SK-N-SH treated with all-trans-retinoic acid at 6 μM for 48 hours (cell line): Measurements from ENCODE around the gene NUP54.

Source experiments
- ATAC-seq: fragments of 200-7000 bp; cut with Tn5 transposase; 3 replicates; pipeline ENCODE4 v1.9.1; 2020; ENCODE audit warnings: mild to moderate bottlenecking, moderate library complexity
- ARNTL ChIP-seq: fragments of 450-650 bp; formaldehyde crosslinking; IDR thresholded peaks from 2 replicates; pipeline ENCODE4 v1.5.0; 2020; ENCODE audit warnings: low read depth, mild to moderate bottlenecking, moderate library complexity, borderline replicate concordance
- BACH2 ChIP-seq: fragments of 250-450 bp; sonication (Bioruptor Pico); IDR thresholded peaks from 2 replicates; pipeline ENCODE4 v1.9.0; 2021; ENCODE audit warnings: mild to moderate bottlenecking, borderline replicate concordance
- CREB5 ChIP-seq: fragments of 250-450 bp; sonication (Bioruptor Pico); IDR thresholded peaks from 2 replicates; pipeline ENCODE4 v1.5.1; 2020; ENCODE audit warnings: low read depth, mild to moderate bottlenecking, moderate library complexity
- CSDC2 ChIP-seq: fragments of 250-450 bp; sonication (Bioruptor Pico); IDR thresholded peaks from 2 replicates; pipeline ENCODE4 v1.5.0; 2020; ENCODE audit warnings: mild to moderate bottlenecking, moderate library complexity
- ESRRG ChIP-seq: fragments of 250-450 bp; sonication (Bioruptor Pico); IDR thresholded peaks from 2 replicates; pipeline ENCODE4 v1.6.1; 2021; ENCODE audit warnings: mild to moderate bottlenecking
- GLIS3 ChIP-seq: fragments of 250-450 bp; sonication (Bioruptor Pico); IDR thresholded peaks from 2 replicates; pipeline ENCODE4 v1.5.0; 2020; ENCODE audit warnings: mild to moderate bottlenecking, moderate library complexity
- ISL1 ChIP-seq: fragments of 250-450 bp; sonication (Bioruptor Pico); IDR thresholded peaks from 2 replicates; pipeline ENCODE4 v2.1.2; 2022; ENCODE audit warnings: mild to moderate bottlenecking, moderate library complexity
- OSR1 ChIP-seq: fragments of 250-450 bp; sonication (Bioruptor Pico); IDR thresholded peaks from 2 replicates; pipeline ENCODE4 v1.8.0; 2022; ENCODE audit warnings: moderate library complexity, mild to moderate bottlenecking, inconsistent platforms
- PPARA ChIP-seq: fragments of 250-450 bp; sonication (Bioruptor Pico); IDR thresholded peaks from 2 replicates; pipeline ENCODE4 v1.5.0; 2020; ENCODE audit warnings: mild to moderate bottlenecking, borderline replicate concordance
- RARB ChIP-seq: fragments of 250-450 bp; sonication (Bioruptor Pico); IDR thresholded peaks from 2 replicates; pipeline ENCODE4 v1.8.0; 2021; ENCODE audit warnings: mild to moderate bottlenecking, moderate library complexity
- SNAI2 ChIP-seq: fragments of 250-450 bp; sonication (Bioruptor Pico); IDR thresholded peaks from 2 replicates; pipeline ENCODE4 v1.5.0; 2020; ENCODE audit warnings: mild to moderate bottlenecking, moderate library complexity
- TCF4 ChIP-seq: fragments of 250-450 bp; sonication (Bioruptor Pico); IDR thresholded peaks from 2 replicates; pipeline ENCODE4 v1.8.0; 2021; ENCODE audit warnings: mild to moderate bottlenecking, moderate library complexity, borderline replicate concordance
- TOX ChIP-seq: fragments of 250-450 bp; sonication (Bioruptor Pico); IDR thresholded peaks from 2 replicates; pipeline ENCODE4 v1.8.0; 2021; ENCODE audit warnings: mild to moderate bottlenecking, moderate library complexity, borderline replicate concordance
- ZC3H10 ChIP-seq: fragments of 250-450 bp; sonication (Bioruptor Pico); IDR thresholded peaks from 2 replicates; pipeline ENCODE4 v1.5.1; 2021; ENCODE audit warnings: mild to moderate bottlenecking, moderate library complexity
- ZFP3 ChIP-seq: fragments of 250-450 bp; sonication (Bioruptor Pico); IDR thresholded peaks from 2 replicates; pipeline ENCODE4 v1.5.0; 2020; ENCODE audit warnings: mild to moderate bottlenecking, moderate library complexity
- ZFP30 ChIP-seq: fragments of 450-650 bp; formaldehyde crosslinking; IDR thresholded peaks from 2 replicates; pipeline ENCODE4 v1.5.0; 2022; ENCODE audit warnings: mild to moderate bottlenecking, moderate library complexity
- ZNF565 ChIP-seq: fragments of 450-650 bp; formaldehyde crosslinking; conservative IDR thresholded peaks from 2 replicates; pipeline ENCODE4 v1.5.0; 2020; ENCODE audit warnings: low read depth, mild to moderate bottlenecking, moderate library complexity
- ZNF70 ChIP-seq: fragments of 450-650 bp; formaldehyde crosslinking; IDR thresholded peaks from 2 replicates; pipeline ENCODE4 v1.5.0; 2020; ENCODE audit warnings: mild to moderate bottlenecking, moderate library complexity
- TF ChIP-seq, protein P1 (sequence below): fragments of 250-450 bp; sonication (Bioruptor Pico); IDR thresholded peaks from 2 replicates; pipeline ENCODE4 v1.5.1; 2021; ENCODE audit warnings: mild to moderate bottlenecking, moderate library complexity
- TF ChIP-seq, protein P2 (sequence below): fragments of 250-450 bp; sonication (Bioruptor Pico); IDR thresholded peaks from 2 replicates; pipeline ENCODE4 v1.8.0; 2021; ENCODE audit warnings: low read depth, mild to moderate bottlenecking, moderate library complexity, borderline replicate concordance
- TF ChIP-seq, protein P3 (sequence below): fragments of 250-450 bp; sonication (Bioruptor Pico); IDR thresholded peaks from 2 replicates; pipeline ENCODE4 v1.8.0; 2020; ENCODE audit warnings: mild to moderate bottlenecking, moderate library complexity, borderline replicate concordance

The NUP54 gene

GRCh38 chr4:76156635-76157034 lies 8.4 kb upstream of the NUP54 start:
- no peak for ATAC-seq
- TF ChIP-seq ZC3H10 (CRISPR knock-in tag) (no peak), GLIS3 (CRISPR knock-in tag) (no peak), CSDC2 (no peak)

GRCh38 chr4:76155979-76156378 lies 7.8 kb upstream of the NUP54 start:
- TF ChIP-seq ARNTL (CRISPR knock-in tag) (no peak), ZC3H10 (CRISPR knock-in tag) (no peak)
- ATAC-seq, result no peak; the same call in 2 of the 3 replicates

- ATAC-seq, result no peak
- TF ChIP-seq SNAI2, result no peak
- TF ChIP-seq TCF4 (CRISPR knock-in tag), result no peak
- TF ChIP-seq GLIS3 (CRISPR knock-in tag), result no peak
- TF ChIP-seq ZFP30 (CRISPR knock-in tag), result no peak
Observed at GRCh38 chr4:76153356-76153755, 5.2 kb upstream of the NUP54 start.

DNA sequence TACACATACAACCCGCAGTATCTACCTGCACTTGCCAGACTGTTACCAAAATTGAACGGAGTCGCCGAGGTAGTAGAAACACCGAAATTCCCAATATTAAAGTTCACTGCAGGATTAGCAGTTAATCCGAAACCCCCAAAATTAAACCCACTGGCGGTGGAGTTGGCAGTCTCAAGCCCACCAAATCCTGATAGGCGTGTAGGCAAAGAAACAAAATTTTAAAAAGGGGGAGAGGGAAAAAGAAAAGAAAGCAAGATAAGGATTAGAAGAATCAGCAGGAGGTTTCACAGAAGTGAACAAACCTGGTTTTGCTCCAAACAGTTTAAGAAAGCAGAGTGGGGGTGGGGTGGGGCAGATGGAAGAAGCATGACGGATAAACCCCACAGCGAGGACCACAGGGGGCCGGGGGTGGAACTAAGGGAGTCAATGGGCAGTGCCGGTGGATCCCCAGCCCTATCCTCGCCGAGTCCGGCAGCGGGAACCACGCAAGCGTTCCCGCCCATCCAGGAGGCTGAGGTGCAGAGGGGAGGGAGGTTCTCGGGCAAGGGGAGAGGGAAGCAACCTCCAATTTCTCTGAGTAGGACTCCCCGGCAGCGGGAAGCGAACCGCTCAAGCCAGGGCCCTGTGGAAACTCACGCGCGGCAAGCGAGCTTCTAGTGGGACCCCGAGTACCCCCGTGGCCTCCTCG lies 599 bp downstream of the NUP54 start:
- ATAC-seq, result peak; percentile 92
- TF ChIP-seq OSR1, result no peak
- no peak for TF ChIP-seq TOX (CRISPR knock-in tag)
- TF ChIP-seq CREB5, result no peak
- no peak for TF ChIP-seq ARNTL (CRISPR knock-in tag)
- TF ChIP-seq RARB (CRISPR knock-in tag), result no peak
- TF ChIP-seq ZNF70 (CRISPR knock-in tag), result no peak
- TF ChIP-seq, protein P1, sequence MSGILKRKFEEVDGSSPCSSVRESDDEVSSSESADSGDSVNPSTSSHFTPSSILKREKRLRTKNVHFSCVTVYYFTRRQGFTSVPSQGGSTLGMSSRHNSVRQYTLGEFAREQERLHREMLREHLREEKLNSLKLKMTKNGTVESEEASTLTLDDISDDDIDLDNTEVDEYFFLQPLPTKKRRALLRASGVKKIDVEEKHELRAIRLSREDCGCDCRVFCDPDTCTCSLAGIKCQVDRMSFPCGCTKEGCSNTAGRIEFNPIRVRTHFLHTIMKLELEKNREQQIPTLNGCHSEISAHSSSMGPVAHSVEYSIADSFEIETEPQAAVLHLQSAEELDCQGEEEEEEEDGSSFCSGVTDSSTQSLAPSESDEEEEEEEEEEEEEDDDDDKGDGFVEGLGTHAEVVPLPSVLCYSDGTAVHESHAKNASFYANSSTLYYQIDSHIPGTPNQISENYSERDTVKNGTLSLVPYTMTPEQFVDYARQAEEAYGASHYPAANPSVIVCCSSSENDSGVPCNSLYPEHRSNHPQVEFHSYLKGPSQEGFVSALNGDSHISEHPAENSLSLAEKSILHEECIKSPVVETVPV, result no peak
- no peak for TF ChIP-seq ISL1 (CRISPR knock-in tag)
- no peak for TF ChIP-seq ESRRG (CRISPR knock-in tag)
- no peak for TF ChIP-seq BACH2
- TF ChIP-seq TCF4 (CRISPR knock-in tag), result no peak
- TF ChIP-seq, protein P2, sequence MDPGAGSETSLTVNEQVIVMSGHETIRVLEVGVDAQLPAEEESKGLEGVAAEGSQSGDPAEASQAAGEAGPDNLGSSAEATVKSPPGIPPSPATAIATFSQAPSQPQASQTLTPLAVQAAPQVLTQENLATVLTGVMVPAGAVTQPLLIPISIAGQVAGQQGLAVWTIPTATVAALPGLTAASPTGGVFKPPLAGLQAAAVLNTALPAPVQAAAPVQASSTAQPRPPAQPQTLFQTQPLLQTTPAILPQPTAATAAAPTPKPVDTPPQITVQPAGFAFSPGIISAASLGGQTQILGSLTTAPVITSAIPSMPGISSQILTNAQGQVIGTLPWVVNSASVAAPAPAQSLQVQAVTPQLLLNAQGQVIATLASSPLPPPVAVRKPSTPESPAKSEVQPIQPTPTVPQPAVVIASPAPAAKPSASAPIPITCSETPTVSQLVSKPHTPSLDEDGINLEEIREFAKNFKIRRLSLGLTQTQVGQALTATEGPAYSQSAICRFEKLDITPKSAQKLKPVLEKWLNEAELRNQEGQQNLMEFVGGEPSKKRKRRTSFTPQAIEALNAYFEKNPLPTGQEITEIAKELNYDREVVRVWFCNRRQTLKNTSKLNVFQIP, result no peak
- TF ChIP-seq, protein P3, sequence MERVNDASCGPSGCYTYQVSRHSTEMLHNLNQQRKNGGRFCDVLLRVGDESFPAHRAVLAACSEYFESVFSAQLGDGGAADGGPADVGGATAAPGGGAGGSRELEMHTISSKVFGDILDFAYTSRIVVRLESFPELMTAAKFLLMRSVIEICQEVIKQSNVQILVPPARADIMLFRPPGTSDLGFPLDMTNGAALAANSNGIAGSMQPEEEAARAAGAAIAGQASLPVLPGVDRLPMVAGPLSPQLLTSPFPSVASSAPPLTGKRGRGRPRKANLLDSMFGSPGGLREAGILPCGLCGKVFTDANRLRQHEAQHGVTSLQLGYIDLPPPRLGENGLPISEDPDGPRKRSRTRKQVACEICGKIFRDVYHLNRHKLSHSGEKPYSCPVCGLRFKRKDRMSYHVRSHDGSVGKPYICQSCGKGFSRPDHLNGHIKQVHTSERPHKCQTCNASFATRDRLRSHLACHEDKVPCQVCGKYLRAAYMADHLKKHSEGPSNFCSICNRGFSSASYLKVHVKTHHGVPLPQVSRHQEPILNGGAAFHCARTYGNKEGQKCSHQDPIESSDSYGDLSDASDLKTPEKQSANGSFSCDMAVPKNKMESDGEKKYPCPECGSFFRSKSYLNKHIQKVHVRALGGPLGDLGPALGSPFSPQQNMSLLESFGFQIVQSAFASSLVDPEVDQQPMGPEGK (CRISPR knock-in tag), result no peak
- no peak for TF ChIP-seq SNAI2
- TF ChIP-seq ZFP30 (CRISPR knock-in tag), result no peak
- no peak for TF ChIP-seq CSDC2
- TF ChIP-seq ZFP3, result no peak
- TF ChIP-seq PPARA (CRISPR knock-in tag), result no peak
- TF ChIP-seq GLIS3 (CRISPR knock-in tag), result no peak
- no peak for TF ChIP-seq ZNF565 (CRISPR knock-in tag)

- TF ChIP-seq PPARA (CRISPR knock-in tag), result no peak
- TF ChIP-seq CREB5, result no peak
- no peak for TF ChIP-seq BACH2
- TF ChIP-seq, protein P3 (CRISPR knock-in tag), result no peak
- no peak for ATAC-seq
Observed at GRCh38 chr4:76144546-76144945, 3.7 kb downstream of the NUP54 start.
